Measurements from ENCODE around the gene PERM1. TPM values are rescaled to one million over a fixed set of nuclear protein-coding genes. Genes with fewer than 3 reads are reported as not detected.

Gene PERM1
- total and polyA plus RNA-seq, 2 of the 13 experiments (the other 11 are each of a cell fraction or from before 2014, with no cell fraction given), result 0.04 to 0.29 TPM

GRCh38 chr1:1013105-1013921 lies 31.4 kb upstream of the PERM1 start, which contains the start of gene ISG15 (continued):
- TF ChIP-seq ZNF646 (CRISPR knock-in tag; IDR thresholded peaks at IDR 0.05) (no peak), SIN3A (IDR thresholded peaks at IDR 0.05; ENCODE audit: borderline replicate concordance, low read depth, low read length) (0 out of 2 replicates have a peak, but pooled peaks have one; percentile 60), POLR2AphosphoS5 (IDR thresholded peaks at IDR 0.05; ENCODE audit: low read depth, low read length) (peak; percentile 56), ATF2 (CRISPR knock-in tag; IDR thresholded peaks at IDR 0.05) (peak; percentile 63), DMAP1 (CRISPR knock-in tag; IDR thresholded peaks at IDR 0.05) (0 out of 2 replicates have a peak, but pooled peaks have one; percentile 32), LCORL (IDR thresholded peaks at IDR 0.05) (no peak), LCORL (CRISPR knock-in tag; IDR thresholded peaks at IDR 0.05) (peak; percentile 98), SOX6 (IDR thresholded peaks at IDR 0.05) (no peak), SOX6 (CRISPR knock-in tag; IDR thresholded peaks at IDR 0.05) (0 out of 2 replicates have a peak, but pooled peaks have one; percentile 22), ZNF761 (CRISPR knock-in tag; conservative IDR thresholded peaks at IDR 0.05) (no peak), LRRFIP1 (CRISPR knock-in tag; conservative IDR thresholded peaks at IDR 0.05) (no peak), HDAC1 (CRISPR knock-in tag; IDR thresholded peaks at IDR 0.05) (peak; percentile 55), ZNF772 (CRISPR knock-in tag; IDR thresholded peaks at IDR 0.05) (0 out of 2 replicates have a peak, but pooled peaks have one; percentile 49), ZNF546 (CRISPR knock-in tag; conservative IDR thresholded peaks at IDR 0.05) (0 out of 2 replicates have a peak, but pooled peaks have one; percentile 36), RNF2 (conservative IDR thresholded peaks at IDR 0.05; ENCODE audit: low read depth) (no peak), ISL2 (CRISPR knock-in tag; IDR thresholded peaks at IDR 0.05) (no peak), RAD21 (CRISPR knock-in tag; IDR thresholded peaks at IDR 0.05) (no peak), SOX13 (IDR thresholded peaks at IDR 0.05) (no peak), SOX13 (CRISPR knock-in tag; conservative IDR thresholded peaks at IDR 0.05 in 1 of 2, IDR thresholded peaks at IDR 0.05 in 1 of 2) (0 out of 4 replicates have a peak, but pooled peaks of 1 of the 2 experiments have one; percentile 17), ZNF891 (CRISPR knock-in tag; IDR thresholded peaks at IDR 0.05) (no peak), THYN1 (CRISPR knock-in tag; IDR thresholded peaks at IDR 0.05; ENCODE audit: borderline replicate concordance, low read depth) (no peak; the same call in 1 of the 2 replicates)
